GM12878 (cell line): ENCODE data around the gene SLITRK3.
"Not testable (repeated sequence)": the region's sequence is repeated elsewhere in the genome, so short reads cannot be mapped to it uniquely, and the experiment has no call there.

Experiments
- ASH2L ChIP-seq: fragments of 300-600, 200-600 bp; sonication (generic); IDR thresholded peaks from 2 replicates; pipeline ENCODE4 v1.6.1; 2017; ENCODE audit warnings: low read depth, mild to moderate bottlenecking, borderline replicate concordance
- BHLHE40 ChIP-seq, 2 experiments: fragments of 450-650 bp in 1 of 2; IDR thresholded peaks; 2 replicates each; pipeline ENCODE4 v1.6.1; 2011 to 2017; ENCODE audit warnings: low read depth in 2 of 2, borderline replicate concordance in 1 of 2, improper control_type of control experiment in 1 of 2, low read length in 1 of 2, mild to moderate bottlenecking in 1 of 2
- CBFB ChIP-seq: IDR thresholded peaks from 2 replicates; pipeline ENCODE4 v1.6.1; 2016; ENCODE audit warnings: antibody characterized with exemption, low read depth
- CTCF ChIP-seq, 3 experiments: IDR thresholded peaks in 2 of 3; conservative IDR thresholded peaks in 1 of 3; 2 replicates each; pipeline ENCODE4 v1.5.1; 2011; ENCODE audit warnings: low read depth in 3 of 3, low read length in 3 of 3, mild to moderate bottlenecking in 3 of 3, control low read depth in 2 of 3, moderate library complexity in 2 of 3, inconsistent platforms in 1 of 3, mixed read lengths in 1 of 3; ENCODE audit not compliant: control insufficient read depth in 2 of 3, insufficient read depth in 1 of 3; ENCODE audit errors: extremely low read depth in 1 of 3
- FOS ChIP-seq: IDR thresholded peaks from 3 replicates; pipeline ENCODE4 v1.6.1; 2011; ENCODE audit warnings: borderline replicate concordance; ENCODE audit not compliant: insufficient read length; ENCODE audit errors: extremely low read depth
- KLF5 ChIP-seq: fragments of 450-650 bp; IDR thresholded peaks from 2 replicates; pipeline ENCODE4 v1.6.1; 2014; ENCODE audit warnings: mild to moderate bottlenecking; ENCODE audit not compliant: partially characterized antibody
- NFYA ChIP-seq: IDR thresholded peaks from 2 replicates; pipeline ENCODE4 v1.6.1; 2011; ENCODE audit warnings: low read depth, mild to moderate bottlenecking, low read length, improper control_type of control experiment, borderline replicate concordance
- PAX5 ChIP-seq: IDR thresholded peaks from 2 replicates; pipeline ENCODE4 v1.6.1; 2011; ENCODE audit warnings: low read depth, low read length, borderline replicate concordance
- RAD21 ChIP-seq: IDR thresholded peaks from 2 replicates; pipeline ENCODE4 v1.6.1; 2011; ENCODE audit warnings: mild to moderate bottlenecking, low read depth, low read length, moderate library complexity; ENCODE audit not compliant: insufficient read depth
- RB1 ChIP-seq: fragments of 450-650 bp; formaldehyde crosslinking; IDR thresholded peaks from 2 replicates; pipeline ENCODE4 v1.6.1; 2017; ENCODE audit warnings: mild to moderate bottlenecking, borderline replicate concordance
- RFX5 ChIP-seq: IDR thresholded peaks from 2 replicates; pipeline ENCODE4 v1.6.1; 2011; ENCODE audit warnings: low read depth, low read length, improper control_type of control experiment
- ZNF207 ChIP-seq: fragments of 450-650 bp; IDR thresholded peaks from 2 replicates; pipeline ENCODE4 v1.6.1; 2014; ENCODE audit warnings: antibody characterized with exemption, mild to moderate bottlenecking, borderline replicate concordance

- not testable (repeated sequence) for TF ChIP-seq CTCF (IDR thresholded peaks at IDR 0.05 in 2 of 3, conservative IDR thresholded peaks at IDR 0.05 in 1 of 3; ENCODE audit: control insufficient read depth in 2 of 3, extremely low read depth in 1 of 3, insufficient read depth in 1 of 3, low read depth in 3 of 3, low read length in 3 of 3); CBFB; RFX5; ASH2L; BHLHE40 (IDR thresholded peaks at IDR 0.05; ENCODE audit: borderline replicate concordance in 1 of 2, low read depth in 2 of 2, low read length in 1 of 2); FOS; RAD21; RB1; NFYA; KLF5; ZNF207; PAX5
Observed at GRCh38 chr3:165139918-165140317, 56.3 kb downstream of the SLITRK3 start.
